Measurements from ENCODE around the gene ORAI3.

ORAI3 gene

GRCh38 chr16:30985401-30986128, 36.7 kb downstream of the ORAI3 start:
- Mint-ChIP-seq H3K4me3 (no peak overlapping the region), H3K27ac (ENCODE audit: low read depth) (no peak overlapping the region), H3K9me3 (no peaks in the 10 kb centered on the region), H3K4me1 (no peaks in the 10 kb centered on the region), H3K36me3 (ENCODE audit: insufficient read depth) (peaks cover 6% of the 10 kb centered on the region), H3K27me3 (no peaks in the 10 kb centered on the region)
- no peak for DNase-seq (ENCODE audit: low spot score in 2 of 2)
- ATAC-seq (replicated peaks; ENCODE audit: extremely low read depth, poor library complexity, severe bottlenecking) = no peak

- DNase-seq (ENCODE audit: low spot score in 2 of 2) (no peak), ATAC-seq (replicated peaks; ENCODE audit: extremely low read depth, poor library complexity, severe bottlenecking) (no peak)
- Mint-ChIP-seq H3K27ac (ENCODE audit: low read depth) (no peak overlapping the region), H3K9me3 (no peaks in the 10 kb centered on the region), H3K27me3 (no peaks in the 10 kb centered on the region), H3K4me1 (no peaks in the 10 kb centered on the region), H3K4me3 (no peak overlapping the region), H3K36me3 (ENCODE audit: insufficient read depth) (peaks cover 3% of the 10 kb centered on the region)
These were observed 37.5 kb downstream of the ORAI3 start for GRCh38 chr16:30986129-30986991.

GRCh38 chr16:30987581-30988190, 38.8 kb downstream of the ORAI3 start:
- Mint-ChIP-seq H3K27me3 (no peaks in the 10 kb centered on the region), H3K27ac (ENCODE audit: low read depth) (no peak overlapping the region), H3K36me3 (ENCODE audit: insufficient read depth) (no peaks in the 10 kb centered on the region), H3K9me3 (no peaks in the 10 kb centered on the region), H3K4me1 (no peaks in the 10 kb centered on the region), H3K4me3 (no peak overlapping the region)
- no peak for ATAC-seq (replicated peaks; ENCODE audit: extremely low read depth, poor library complexity, severe bottlenecking)
- no peak for DNase-seq (ENCODE audit: low spot score in 2 of 2)

GRCh38 chr16:30989469-30990047, 40.7 kb downstream of the ORAI3 start:
- Mint-ChIP-seq H3K36me3 (ENCODE audit: insufficient read depth) (peaks cover 3% of the 10 kb centered on the region), H3K4me3 (no peak overlapping the region), H3K9me3 (no peaks in the 10 kb centered on the region), H3K4me1 (no peaks in the 10 kb centered on the region), H3K27me3 (no peaks in the 10 kb centered on the region), H3K27ac (ENCODE audit: low read depth) (no peak overlapping the region)
- ATAC-seq (replicated peaks; ENCODE audit: extremely low read depth, poor library complexity, severe bottlenecking) (no peak), DNase-seq (ENCODE audit: low spot score in 2 of 2) (no peak)

GRCh38 chr16:30990105-30990504, 41.2 kb downstream of the ORAI3 start:
- Mint-ChIP-seq H3K27ac (ENCODE audit: low read depth) (no peak overlapping the region), H3K36me3 (ENCODE audit: insufficient read depth) (peaks cover 3% of the 10 kb centered on the region), H3K9me3 (no peaks in the 10 kb centered on the region), H3K4me3 (no peak overlapping the region), H3K4me1 (no peaks in the 10 kb centered on the region), H3K27me3 (no peaks in the 10 kb centered on the region)
- ATAC-seq (replicated peaks; ENCODE audit: extremely low read depth, poor library complexity, severe bottlenecking) (no peak), DNase-seq (ENCODE audit: low spot score in 2 of 2) (no peak)

- no peaks in the 10 kb centered on the region for H3K4me1 Mint-ChIP-seq
- H3K27me3 Mint-ChIP-seq = no peaks in the 10 kb centered on the region
- ATAC-seq (replicated peaks; ENCODE audit: extremely low read depth, poor library complexity, severe bottlenecking) (no peak), DNase-seq (ENCODE audit: low spot score in 2 of 2) (no peak)
- H3K9me3 Mint-ChIP-seq = no peaks in the 10 kb centered on the region
- no peak overlapping the region for H3K27ac Mint-ChIP-seq (ENCODE audit: low read depth)
- no peak overlapping the region for H3K4me3 Mint-ChIP-seq
- H3K36me3 Mint-ChIP-seq (ENCODE audit: insufficient read depth) = peaks cover 3% of the 10 kb centered on the region
These were observed 42.2 kb downstream of the ORAI3 start for GRCh38 chr16:30991052-30991451.

GRCh38 chr16:30992276-30992780, 43.5 kb downstream of the ORAI3 start:
- H3K27me3 Mint-ChIP-seq = no peaks in the 10 kb centered on the region
- H3K4me1 Mint-ChIP-seq = peaks cover 4% of the 10 kb centered on the region
- ATAC-seq (replicated peaks; ENCODE audit: extremely low read depth, poor library complexity, severe bottlenecking) (no peak), DNase-seq (ENCODE audit: low spot score in 2 of 2) (no peak)
- peaks cover 3% of the 10 kb centered on the region for H3K36me3 Mint-ChIP-seq (ENCODE audit: insufficient read depth)
- H3K4me3 Mint-ChIP-seq = no peak overlapping the region
- H3K27ac Mint-ChIP-seq (ENCODE audit: low read depth) = no peak overlapping the region
- H3K9me3 Mint-ChIP-seq = no peaks in the 10 kb centered on the region

GRCh38 chr16:30992931-30993816, 44.3 kb downstream of the ORAI3 start:
- Mint-ChIP-seq H3K4me3 (no peak overlapping the region), H3K36me3 (ENCODE audit: insufficient read depth) (peaks cover 3% of the 10 kb centered on the region), H3K9me3 (no peaks in the 10 kb centered on the region), H3K27me3 (no peaks in the 10 kb centered on the region), H3K4me1 (peaks cover 4% of the 10 kb centered on the region), H3K27ac (ENCODE audit: low read depth) (no peak overlapping the region)
- no peak for DNase-seq (ENCODE audit: low spot score in 2 of 2)
- ATAC-seq (replicated peaks; ENCODE audit: extremely low read depth, poor library complexity, severe bottlenecking) = no peak

- Mint-ChIP-seq H3K4me3 (peak overlapping the region; percentile 75), H3K27me3 (no peaks in the 10 kb centered on the region), H3K4me1 (peaks cover 4% of the 10 kb centered on the region), H3K27ac (ENCODE audit: low read depth) (no peak overlapping the region), H3K36me3 (ENCODE audit: insufficient read depth) (peaks cover 3% of the 10 kb centered on the region), H3K9me3 (no peaks in the 10 kb centered on the region)
- no peak for ATAC-seq (replicated peaks; ENCODE audit: extremely low read depth, poor library complexity, severe bottlenecking)
- no peak for DNase-seq (ENCODE audit: low spot score in 2 of 2)
These were observed 47.1 kb downstream of the ORAI3 start for GRCh38 chr16:30995927-30996323.

GRCh38 chr16:30996324-30996984, 47.6 kb downstream of the ORAI3 start:
- ATAC-seq (replicated peaks; ENCODE audit: extremely low read depth, poor library complexity, severe bottlenecking) = no peak
- H3K4me1 Mint-ChIP-seq = peaks cover 4% of the 10 kb centered on the region
- peaks cover 3% of the 10 kb centered on the region for H3K36me3 Mint-ChIP-seq (ENCODE audit: insufficient read depth)
- peak overlapping the region; percentile 75 for H3K4me3 Mint-ChIP-seq
- no peaks in the 10 kb centered on the region for H3K9me3 Mint-ChIP-seq
- no peak for DNase-seq (ENCODE audit: low spot score in 2 of 2)
- no peaks in the 10 kb centered on the region for H3K27me3 Mint-ChIP-seq
- peak overlapping the region; percentile 44 for H3K27ac Mint-ChIP-seq (ENCODE audit: low read depth)

GRCh38 chr16:30996985-30997724, 48.3 kb downstream of the ORAI3 start:
- peak; percentile 98 for ATAC-seq (replicated peaks; ENCODE audit: extremely low read depth, poor library complexity, severe bottlenecking)
- DNase-seq (ENCODE audit: low spot score in 2 of 2) = peak; percentile 46 to 50
- H3K27ac Mint-ChIP-seq (ENCODE audit: low read depth) = peak overlapping the region; percentile 44
- no peaks in the 10 kb centered on the region for H3K27me3 Mint-ChIP-seq
- H3K36me3 Mint-ChIP-seq (ENCODE audit: insufficient read depth) = peaks cover 3% of the 10 kb centered on the region
- peak overlapping the region; percentile 75 for H3K4me3 Mint-ChIP-seq
- H3K4me1 Mint-ChIP-seq = peaks cover 4% of the 10 kb centered on the region
- H3K9me3 Mint-ChIP-seq = no peaks in the 10 kb centered on the region
